GM12878 (cell line): ENCODE results near the gene MYLK3. TPM values are rescaled to one million over a fixed set of nuclear protein-coding genes. Genes with fewer than 3 reads are reported as not detected.

ENCODE experiments used
- CREM ChIP-seq: IDR thresholded peaks from 2 replicates; pipeline ENCODE4 v1.6.1; 2014; ENCODE audit warnings: antibody characterized with exemption, low read depth
- CUX1 ChIP-seq: IDR thresholded peaks from 2 replicates; pipeline ENCODE4 v1.6.1; 2012; ENCODE audit warnings: improper control_type of control experiment, low read depth, low read length; ENCODE audit not compliant: insufficient replicate concordance
- DPF2 ChIP-seq: fragments of 450-650 bp; IDR thresholded peaks from 2 replicates; pipeline ENCODE4 v1.6.1; 2017; ENCODE audit warnings: mild to moderate bottlenecking
- E2F8 ChIP-seq: fragments of 450-650 bp; IDR thresholded peaks from 2 replicates; pipeline ENCODE4 v1.6.1; 2018; ENCODE audit warnings: mild to moderate bottlenecking, low read depth, moderate library complexity; ENCODE audit not compliant: partially characterized antibody
- EGR1 ChIP-seq, 2 experiments: IDR thresholded peaks; 1 replicate in 1 of 2; 2 replicates in 1 of 2; pipeline ENCODE4 v1.6.1; 2011 to 2012; ENCODE audit warnings: low read depth in 2 of 2, low read length in 2 of 2, borderline replicate concordance in 1 of 2, mild to moderate bottlenecking in 1 of 2, moderate library complexity in 1 of 2
- HSF1 ChIP-seq: fragments of 150-350 bp; IDR thresholded peaks from 2 replicates; pipeline ENCODE4 v1.6.1; 2014; ENCODE audit warnings: mild to moderate bottlenecking, low read depth, low read length
- MXI1 ChIP-seq: fragments of 150-350 bp; IDR thresholded peaks from 2 replicates; pipeline ENCODE4 v1.6.1; 2011; ENCODE audit warnings: low read depth, mild to moderate bottlenecking, inconsistent platforms, low read length, improper control_type of control experiment
- NFYA ChIP-seq: IDR thresholded peaks from 2 replicates; pipeline ENCODE4 v1.6.1; 2011; ENCODE audit warnings: low read depth, mild to moderate bottlenecking, low read length, improper control_type of control experiment, borderline replicate concordance
- PAX8 ChIP-seq: fragments of 450-650 bp; IDR thresholded peaks from 2 replicates; pipeline ENCODE4 v1.6.1; 2017; ENCODE audit warnings: mild to moderate bottlenecking, moderate library complexity
- POLR2A ChIP-seq: IDR thresholded peaks from 2 replicates; pipeline ENCODE4 v1.6.1; 2011; ENCODE audit warnings: low read depth, mild to moderate bottlenecking, low read length
- POLR2AphosphoS5 ChIP-seq: IDR thresholded peaks from 2 replicates; pipeline ENCODE4 v1.6.1; 2011; ENCODE audit warnings: mild to moderate bottlenecking, low read length, inconsistent platforms
- POU2F2 ChIP-seq: IDR thresholded peaks from 3 replicates; pipeline ENCODE4 v1.6.1; 2011; ENCODE audit warnings: low read depth, mild to moderate bottlenecking, low read length, borderline replicate concordance
- RBBP5 ChIP-seq: fragments of 200-600 bp; sonication (generic); conservative IDR thresholded peaks from 2 replicates; pipeline ENCODE4 v1.6.1; 2016
- SKIL ChIP-seq: fragments of 450-650 bp; IDR thresholded peaks from 2 replicates; pipeline ENCODE4 v1.6.1; 2017; ENCODE audit warnings: mild to moderate bottlenecking, low read depth, inconsistent platforms; ENCODE audit not compliant: poor library complexity, severe bottlenecking
- SREBF1 ChIP-seq: IDR thresholded peaks from 2 replicates; pipeline ENCODE4 v1.6.1; 2012; ENCODE audit warnings: mild to moderate bottlenecking, low read length
- WRNIP1 ChIP-seq: IDR thresholded peaks from 2 replicates; pipeline ENCODE4 v1.6.1; 2011; ENCODE audit warnings: low read depth, low read length, improper control_type of control experiment, borderline replicate concordance
- ZNF622 ChIP-seq: fragments of 450-650 bp; IDR thresholded peaks from 2 replicates; pipeline ENCODE4 v1.6.1; 2017; ENCODE audit warnings: mild to moderate bottlenecking, inconsistent platforms
- polyA plus RNA-seq, 11 experiments: library from polyadenylated mRNA; depleted of rRNA in 4 of 11; unstranded in 6 of 11; stranded (reverse) in 5 of 11; fragments of >200 nt; fragmentation: Nextera tagmentation in 4 of 11; fragmentation: Illumina TruSeq in 1 of 11; extraction: Ambion mirVana in 4 of 11; extraction: Trizol in 1 of 11; gene quantifications; 1 replicate in 1 of 11; 2 replicates in 10 of 11; pipeline versions ENCODE4 v1.2.1 to v1.2.3, GENCODE V29; 2011 to 2016; ENCODE audit warnings: inconsistent platforms in 2 of 11, missing spikeins in 2 of 11, low read depth in 1 of 11
- total RNA-seq, 4 experiments: library from RNA; depleted of rRNA in 3 of 4; stranded (reverse); fragments of >200 nt in 3 of 4; fragmentation: Illumina TruSeq in 1 of 4; extraction: Trizol in 1 of 4; gene quantifications; 2 replicates each; pipeline versions ENCODE4 v1.2.1 to v1.2.3, GENCODE V29; 2013 to 2021

Gene MYLK3
- total and polyA plus RNA-seq, 10 of the 15 experiments (the other 5 are each of a cell fraction or from before 2014, with no cell fraction given): 0.02 to 0.46 (median 0.17) TPM

- TF ChIP-seq CREM (no peak), SKIL (peak; percentile 37), HSF1 (no peak), MXI1 (peak; percentile 98), POU2F2 (peak; percentile 51; the same call in 2 of the 3 replicates), WRNIP1 (no peak), EGR1 (IDR thresholded peaks at IDR 0.05; ENCODE audit: borderline replicate concordance in 1 of 2, low read depth in 2 of 2, low read length in 2 of 2) (0 out of 3 replicates have a peak, but pooled peaks of 1 of the 2 experiments have one; percentile 44), NFYA (no peak; the same call in 1 of the 2 replicates), SREBF1 (no peak), PAX8 (no peak), POLR2A (peak; percentile 87), POLR2AphosphoS5 (peak; percentile 61), DPF2 (no peak), ZNF622 (no peak), E2F8 (no peak), RBBP5 (no peak), CUX1 (no peak)
These were observed 58.5 kb downstream of the MYLK3 start, which contains the start of gene ORC6 (continued) for GRCh38 chr16:46689365-46690280.
